HepG2 (cell line): Measurements from ENCODE around the gene AGRN.

Experiments
- POLR2A ChIP-seq, 2 experiments: IDR thresholded peaks; 2 replicates each; pipeline ENCODE4 v1.6.1; 2011; ENCODE audit warnings: low read depth in 2 of 2, low read length in 2 of 2, mild to moderate bottlenecking in 1 of 2, moderate library complexity in 1 of 2; ENCODE audit not compliant: insufficient read depth in 1 of 2
- TCF7L2 ChIP-seq: IDR thresholded peaks from 2 replicates; pipeline ENCODE4 v1.6.1; 2011; ENCODE audit warnings: mild to moderate bottlenecking, low read depth, low read length, moderate library complexity
- ZNF558 ChIP-seq: sonication (generic); formaldehyde crosslinking; IDR thresholded peaks from 2 replicates; pipeline ENCODE4 v1.9.0; 2022; ENCODE audit warnings: mild to moderate bottlenecking, missing genetic modification reagents, borderline replicate concordance
- TF ChIP-seq, protein P1 (sequence below): sonication (generic); formaldehyde crosslinking; IDR thresholded peaks from 2 replicates; pipeline ENCODE4 v1.4.0; 2020; ENCODE audit warnings: missing genetic modification reagents

DNA sequence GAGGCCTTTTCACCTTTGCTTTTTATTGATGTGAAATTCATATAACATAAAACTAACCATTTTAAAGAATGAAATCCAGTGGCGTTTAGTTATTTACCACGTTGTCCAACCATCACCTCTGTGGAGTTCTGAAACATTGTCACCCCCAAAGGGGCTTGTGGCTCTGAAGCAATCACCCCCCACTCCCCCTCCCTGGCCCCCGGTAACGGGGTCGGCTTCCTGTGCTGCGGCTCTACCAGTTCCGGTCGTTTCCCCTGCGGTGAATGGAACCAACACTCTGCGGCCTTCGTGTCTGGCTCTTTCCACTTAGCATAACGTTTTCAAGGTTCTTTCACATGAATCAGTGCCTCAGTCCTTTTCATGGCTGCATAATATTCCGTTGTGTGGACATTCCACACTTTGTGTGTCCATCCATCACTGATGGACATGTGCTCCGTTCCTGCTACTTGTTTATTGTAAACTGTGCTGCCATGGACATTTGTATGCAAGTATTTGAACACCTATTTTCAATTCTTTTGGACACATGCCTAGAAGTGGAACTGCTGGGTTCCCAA, 8.4 kb upstream of the AGRN start:
- TF ChIP-seq TCF7L2 (no peak), ZNF558 (CRISPR knock-in tag) (no peak), POLR2A (IDR thresholded peaks at IDR 0.05; ENCODE audit: insufficient read depth in 1 of 2, low read depth in 2 of 2, low read length in 2 of 2) (no peak)
- TF ChIP-seq, protein P1, sequence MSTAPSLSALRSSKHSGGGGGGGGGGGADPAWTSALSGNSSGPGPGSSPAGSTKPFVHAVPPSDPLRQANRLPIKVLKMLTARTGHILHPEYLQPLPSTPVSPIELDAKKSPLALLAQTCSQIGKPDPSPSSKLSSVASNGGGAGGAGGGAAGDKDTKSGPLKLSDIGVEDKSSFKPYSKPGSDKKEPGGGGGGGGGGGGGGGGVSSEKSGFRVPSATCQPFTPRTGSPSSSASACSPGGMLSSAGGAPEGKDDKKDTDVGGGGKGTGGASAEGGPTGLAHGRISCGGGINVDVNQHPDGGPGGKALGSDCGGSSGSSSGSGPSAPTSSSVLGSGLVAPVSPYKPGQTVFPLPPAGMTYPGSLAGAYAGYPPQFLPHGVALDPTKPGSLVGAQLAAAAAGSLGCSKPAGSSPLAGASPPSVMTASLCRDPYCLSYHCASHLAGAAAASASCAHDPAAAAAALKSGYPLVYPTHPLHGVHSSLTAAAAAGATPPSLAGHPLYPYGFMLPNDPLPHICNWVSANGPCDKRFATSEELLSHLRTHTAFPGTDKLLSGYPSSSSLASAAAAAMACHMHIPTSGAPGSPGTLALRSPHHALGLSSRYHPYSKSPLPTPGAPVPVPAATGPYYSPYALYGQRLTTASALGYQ (CRISPR knock-in tag) = no peak
